Thyroid gland (tissue), 4 donors: Measurements from ENCODE around the gene AVP. TPM values are rescaled to one million over a fixed set of nuclear protein-coding genes. Genes with fewer than 3 reads are reported as not detected.
A peak's percentile ranks its signal among the peaks of the same experiment; 100 is the strongest.

Experiments used
- DNase-seq, 2 donors: peaks; one replicate each; pipeline ENCODE4 v3.0.0-alpha.2; 2019
- H3K27ac ChIP-seq, 3 donors: fragments of 200-600 bp; sonication (generic); 1 replicate in 2 of 3; 2 replicates in 1 of 3; pipeline ENCODE4 v1.5.1; 2016 to 2019; ENCODE audit warnings: mild to moderate bottlenecking in 1 of 3, moderate library complexity in 1 of 3
- H3K27me3 ChIP-seq: fragments of 200-600 bp; sonication (generic); one replicate; pipeline ENCODE4 v1.5.1; 2019
- H3K36me3 ChIP-seq, 2 donors: fragments of 200-600 bp; sonication (generic); one replicate each; pipeline ENCODE4 v1.5.1; 2016 to 2019
- H3K4me1 ChIP-seq, 2 donors: fragments of 200-600 bp; sonication (generic); one replicate each; pipeline ENCODE4 v1.5.1; 2017 to 2019
- H3K4me3 ChIP-seq, 3 donors: fragments of 200-600 bp; sonication (generic); replicated peaks in 1 of 3; 1 replicate in 2 of 3; 2 replicates in 1 of 3; pipeline ENCODE4 v1.5.1; 2016; ENCODE audit warnings: mild to moderate bottlenecking in 1 of 3
- H3K9me3 ChIP-seq: fragments of 200-600 bp; sonication (generic); one replicate; pipeline ENCODE4 v1.5.1; 2017
- POLR2A ChIP-seq, 2 donors: fragments of 450-650 bp; IDR thresholded peaks; one replicate each; pipeline ENCODE4 v1.6.1; 2017; ENCODE audit warnings: antibody characterized with exemption in 2 of 2, mild to moderate bottlenecking in 2 of 2, moderate library complexity in 1 of 2
- WGBS, 2 donors: methylation state at CpG; one replicate each; pipeline ENCODE4 v1.1.5; 2017; 5-methylcytosine and 5-hydroxymethylcytosine counted together
- intact Hi-C: fragments of 100-400 bp; cut with DNase I; formaldehyde crosslinking; loops from one replicate; pipeline ENCODE4 v1.15.1; 2023
- total RNA-seq, 4 donors: library from RNA; depleted of rRNA; stranded (reverse); fragments of >200 nt; gene quantifications; one replicate each; pipeline ENCODE4 v1.2.3, GENCODE V29; 2016
- TF ChIP-seq, protein P1 (sequence below), 6 experiments: fragments of 200-600 bp in 3 of 6; fragments of 450-650 bp in 3 of 6; sonication (generic) in 3 of 6; IDR thresholded peaks; one replicate each; pipeline ENCODE4 v1.5.1; 2016 to 2019; ENCODE audit warnings: antibody characterized with exemption in 6 of 6, mild to moderate bottlenecking in 2 of 6, inconsistent platforms in 1 of 6, moderate library complexity in 1 of 6

Gene AVP
- total RNA-seq, 4 donors from 2014 or later, result not detected

DNA sequence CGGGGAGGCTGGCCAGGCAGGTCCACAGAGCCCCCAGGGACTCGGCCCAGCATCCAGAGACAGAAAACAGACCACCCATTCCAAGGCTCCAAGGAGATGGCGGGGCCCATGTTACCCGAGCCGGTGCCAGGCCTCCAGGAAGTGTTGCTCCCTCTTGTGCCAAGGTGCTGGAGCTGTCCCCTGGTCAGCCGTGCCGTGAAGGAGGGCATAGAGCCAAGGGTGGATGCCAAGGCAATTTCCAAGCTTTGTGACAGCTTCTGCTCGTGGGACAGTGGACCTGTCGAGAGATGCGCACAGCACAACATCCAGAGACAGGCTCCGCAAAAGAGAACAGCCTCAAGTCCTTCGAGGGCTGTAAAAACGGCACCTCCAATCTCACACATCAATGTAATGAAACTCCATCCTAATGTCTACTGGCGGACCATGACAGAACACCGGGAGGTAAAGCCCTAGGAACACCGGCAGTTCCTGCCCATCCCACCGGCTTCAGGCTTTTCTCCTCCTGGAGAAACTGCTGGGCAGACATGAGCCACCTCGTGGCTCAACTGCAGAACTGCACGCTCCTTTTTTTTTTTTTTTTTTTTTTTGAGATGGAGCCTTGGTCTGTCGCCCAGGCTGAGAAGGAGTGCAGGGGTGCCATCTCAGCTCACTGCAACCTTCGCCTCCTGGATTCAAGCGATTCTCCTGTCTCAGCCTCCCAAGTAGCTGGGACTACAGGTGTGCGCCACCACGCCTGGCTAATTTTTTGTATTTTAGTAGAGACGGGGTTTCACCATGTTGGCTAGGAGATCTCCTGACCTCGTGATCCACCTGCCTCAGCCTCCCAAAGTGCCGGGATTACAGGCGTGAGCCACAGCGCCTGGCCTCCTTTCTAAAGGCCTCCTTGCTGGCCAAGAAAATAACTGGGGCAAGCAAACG is 30.9 kb upstream of the AVP start:
- H3K4me3 ChIP-seq, result no peak overlapping the region
- H3K4me1 ChIP-seq, result peaks cover 3 to 5% of the 10 kb centered on the region in 2 donors
- DNase-seq, result peak; percentile 41 to 46
- H3K9me3 ChIP-seq, result no peaks in the 10 kb centered on the region
- H3K27me3 ChIP-seq, result no peaks in the 10 kb centered on the region
- WGBS, 2 donors, result 56 to 57% methylated on average over 23 to 30 of the region's 30 CpGs
- H3K27ac ChIP-seq, result no peak overlapping the region
- no peaks in the 10 kb centered on the region for H3K36me3 ChIP-seq
- intact Hi-C loops, result loop anchor here (10.0 kb wide), 2 partner anchors 61 to 199 kb away; no protein-coding TSS in a partner anchor
- no peak for TF ChIP-seq POLR2A (IDR thresholded peaks at IDR 0.05)
- TF ChIP-seq, protein P1, sequence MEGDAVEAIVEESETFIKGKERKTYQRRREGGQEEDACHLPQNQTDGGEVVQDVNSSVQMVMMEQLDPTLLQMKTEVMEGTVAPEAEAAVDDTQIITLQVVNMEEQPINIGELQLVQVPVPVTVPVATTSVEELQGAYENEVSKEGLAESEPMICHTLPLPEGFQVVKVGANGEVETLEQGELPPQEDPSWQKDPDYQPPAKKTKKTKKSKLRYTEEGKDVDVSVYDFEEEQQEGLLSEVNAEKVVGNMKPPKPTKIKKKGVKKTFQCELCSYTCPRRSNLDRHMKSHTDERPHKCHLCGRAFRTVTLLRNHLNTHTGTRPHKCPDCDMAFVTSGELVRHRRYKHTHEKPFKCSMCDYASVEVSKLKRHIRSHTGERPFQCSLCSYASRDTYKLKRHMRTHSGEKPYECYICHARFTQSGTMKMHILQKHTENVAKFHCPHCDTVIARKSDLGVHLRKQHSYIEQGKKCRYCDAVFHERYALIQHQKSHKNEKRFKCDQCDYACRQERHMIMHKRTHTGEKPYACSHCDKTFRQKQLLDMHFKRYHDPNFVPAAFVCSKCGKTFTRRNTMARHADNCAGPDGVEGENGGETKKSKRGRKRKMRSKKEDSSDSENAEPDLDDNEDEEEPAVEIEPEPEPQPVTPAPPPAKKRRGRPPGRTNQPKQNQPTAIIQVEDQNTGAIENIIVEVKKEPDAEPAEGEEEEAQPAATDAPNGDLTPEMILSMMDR (IDR thresholded peaks at IDR 0.05), result peak; percentile 46 to 86 (median 70)

DNA sequence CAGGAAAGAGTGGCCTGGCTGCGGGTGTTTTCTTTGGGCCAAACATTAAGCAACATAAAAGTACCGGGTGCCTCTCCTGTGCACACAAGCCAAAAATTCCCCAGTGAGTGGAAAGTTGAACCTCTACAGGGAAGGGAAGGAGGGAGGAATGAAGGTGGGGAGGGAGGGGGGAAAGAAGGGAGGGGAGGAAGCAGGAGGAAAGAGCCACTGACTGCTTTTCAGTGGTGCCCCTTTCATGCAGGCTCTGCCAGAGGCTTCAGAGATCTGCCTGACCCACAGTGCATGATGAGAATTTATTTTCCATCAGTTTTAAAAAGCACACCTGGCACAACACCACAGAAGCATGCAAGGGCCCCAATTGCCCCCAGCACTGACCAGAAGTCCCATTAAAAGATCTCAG is 27.5 kb upstream of the AVP start:
- DNase-seq, result peak; percentile 34 to 39
- Histone ChIP-seq H3K4me3 (no peak overlapping the region), H3K9me3 (no peaks in the 10 kb centered on the region), H3K27ac (no peak overlapping the region), H3K27me3 (no peaks in the 10 kb centered on the region), H3K36me3 (peaks cover 13 to 14% of the 10 kb centered on the region in 2 donors), H3K4me1 (no peaks in the 10 kb centered on the region)
- intact Hi-C loops, result loop anchor here (10.0 kb wide), 2 partner anchors 57 to 203 kb away; no protein-coding TSS in a partner anchor
- TF ChIP-seq POLR2A (IDR thresholded peaks at IDR 0.05), result no peak
- TF ChIP-seq, protein P1 (IDR thresholded peaks at IDR 0.05), result no peak
- 23% methylated on average over 2 of the region's 2 CpGs for WGBS, 2 donors

DNA sequence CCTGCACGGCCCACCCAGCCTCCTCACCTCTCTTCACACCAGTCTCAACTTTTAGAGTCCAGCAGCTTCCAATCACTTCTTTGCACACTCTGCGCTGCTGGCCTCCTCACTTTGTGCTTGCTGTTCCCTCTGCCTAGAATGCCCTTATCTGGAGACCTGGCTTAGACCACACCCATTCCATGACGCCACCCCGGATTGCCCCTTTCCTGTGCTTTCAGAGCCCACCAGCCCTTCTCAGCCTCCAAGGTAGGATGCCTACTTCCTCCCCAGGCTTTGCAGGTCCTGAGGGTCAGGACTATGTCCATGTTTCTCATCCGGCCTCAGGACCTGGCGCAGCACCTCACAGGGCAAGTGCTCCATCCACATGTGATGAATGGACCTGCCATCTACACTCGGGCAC is 27.0 kb upstream of the AVP start:
- Histone ChIP-seq H3K4me3 (no peak overlapping the region), H3K27me3 (no peaks in the 10 kb centered on the region), H3K27ac (no peak overlapping the region), H3K4me1 (no peaks in the 10 kb centered on the region), H3K36me3 (peaks cover 14 to 17% of the 10 kb centered on the region in 2 donors), H3K9me3 (no peaks in the 10 kb centered on the region)
- TF ChIP-seq, protein P1 (IDR thresholded peaks at IDR 0.05), result no peak
- no peak for TF ChIP-seq POLR2A (IDR thresholded peaks at IDR 0.05)
- DNase-seq, result no peak
- intact Hi-C loops, result loop anchor here (10.0 kb wide), 2 partner anchors 57 to 203 kb away; no protein-coding TSS in a partner anchor
- 85 to 87% methylated on average over 7 of the region's 7 CpGs for WGBS, 2 donors

DNA sequence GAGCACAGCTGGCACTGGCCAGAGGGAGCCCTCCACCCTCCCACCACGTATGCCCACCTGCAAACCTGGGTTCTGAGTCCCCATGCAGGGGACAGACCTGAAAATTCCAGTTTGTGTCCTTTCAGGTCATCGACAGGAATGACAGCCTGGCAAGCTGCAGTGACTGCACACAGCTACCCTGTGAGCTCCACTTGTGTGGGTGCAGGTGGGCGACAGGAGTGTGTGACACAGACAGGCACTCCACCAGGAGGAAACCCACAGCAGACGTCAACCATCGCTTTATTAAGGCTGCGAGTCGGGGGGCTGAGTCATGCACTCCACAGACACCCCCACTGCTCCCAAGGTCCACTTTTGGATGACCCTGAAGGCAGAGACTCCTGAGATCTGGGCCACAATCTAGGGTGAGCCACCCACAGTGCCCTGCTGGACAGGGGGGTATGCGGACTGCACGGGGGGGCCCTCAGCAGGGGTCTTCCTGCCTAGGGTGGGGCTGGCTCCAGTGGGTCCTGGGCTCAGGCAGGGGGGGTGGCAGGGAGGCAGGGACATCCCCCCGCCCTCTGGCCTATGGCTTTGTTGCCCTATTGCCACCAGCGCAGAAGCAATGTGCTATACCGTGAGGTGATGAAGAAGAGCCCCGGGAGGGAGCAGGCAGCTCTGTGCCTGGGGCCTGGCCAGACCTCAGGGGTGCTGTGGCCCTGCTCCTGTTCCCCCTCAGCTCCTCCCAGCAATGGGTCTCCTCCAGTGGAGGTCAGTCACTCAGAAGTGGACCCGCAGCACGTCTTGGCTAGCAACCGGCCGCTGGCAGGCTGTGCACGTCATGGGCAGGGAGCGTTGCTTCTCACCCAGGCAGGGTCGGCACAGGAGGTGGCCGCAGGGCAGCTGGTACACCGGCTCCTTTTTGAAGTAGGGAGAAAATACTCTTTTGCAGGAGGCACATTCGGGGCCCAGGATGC is 25.1 kb upstream of the AVP start:
- H3K36me3 ChIP-seq, result peaks cover 14 to 17% of the 10 kb centered on the region in 2 donors
- no peaks in the 10 kb centered on the region for H3K9me3 ChIP-seq
- H3K4me3 ChIP-seq, result no peak overlapping the region
- no peak for DNase-seq
- no peaks in the 10 kb centered on the region for H3K27me3 ChIP-seq
- WGBS, 2 donors, result 90 to 93% methylated on average over 14 to 20 of the region's 23 CpGs
- no peak overlapping the region for H3K27ac ChIP-seq
- no peaks in the 10 kb centered on the region for H3K4me1 ChIP-seq
- no peak for TF ChIP-seq POLR2A (IDR thresholded peaks at IDR 0.05)
- TF ChIP-seq, protein P1 (IDR thresholded peaks at IDR 0.05), result no peak
- intact Hi-C loops, result loop anchor here (10.0 kb wide), 2 partner anchors 55 to 205 kb away; no protein-coding TSS in a partner anchor
